ENCODE results near the gene LAMA2. TPM values are rescaled to one million over a fixed set of nuclear protein-coding genes. Genes with fewer than 3 reads are reported as not detected.

The LAMA2 gene
- polyA plus RNA-seq, 1 of the 3 experiments (the other 2 are of a cell fraction), result 0.92 TPM

GRCh38 chr6:129460221-129460620 is 577.3 kb downstream of the LAMA2 start:
- ChIA-PET POLR2A (no interaction called here), CTCF (no interaction called here)
- Histone ChIP-seq H3F3A (replicated peaks; ENCODE audit: insufficient read depth) (no peaks in the 10 kb centered on the region), H3K9ac (no peak overlapping the region), H3K27me3 (ENCODE audit: insufficient read depth) (no peaks in the 10 kb centered on the region), H2AFZ (ENCODE audit: low read depth) (no peak overlapping the region), H3K4me2 (no peak overlapping the region), H3K9me2 (no peaks in the 10 kb centered on the region), H4K20me1 (ENCODE audit: insufficient read depth) (no peaks in the 10 kb centered on the region), H3K27ac (ENCODE audit: low read depth in 2 of 2, low read length in 1 of 2) (no peak overlapping the region), H3K9me3 (no peaks in the 10 kb centered on the region), H3K4me1 (ENCODE audit: control insufficient read depth in 1 of 2, insufficient read depth in 2 of 2, low read depth in 1 of 2, low read length in 1 of 2) (no peaks in the 10 kb centered on the region), H3K36me3 (replicated peaks in 1 of 2; ENCODE audit: control insufficient read depth in 1 of 2, insufficient read depth in 2 of 2, low read length in 1 of 2) (peaks cover 0 to 3% of the 10 kb centered on the region in 2 experiments), H3K4me3 (ENCODE audit: low read depth in 2 of 2, low read length in 1 of 2) (no peak overlapping the region), H3K79me2 (ENCODE audit: insufficient read depth) (no peaks in the 10 kb centered on the region)
- no peak for DNase-seq
- WGBS (ENCODE audit: low lambda C conversion rate), result 32% methylated on average over 2 of the region's 2 CpGs
- TF ChIP-seq SMC3 (IDR thresholded peaks at IDR 0.05; ENCODE audit: low read depth, low read length) (no peak), MEF2A (IDR thresholded peaks at IDR 0.05; ENCODE audit: borderline replicate concordance, low read depth) (no peak), POLR2AphosphoS5 (IDR thresholded peaks at IDR 0.05; ENCODE audit: low read depth, low read length) (no peak), YY1 (IDR thresholded peaks at IDR 0.05; ENCODE audit: low read depth) (no peak), CTCF (IDR thresholded peaks at IDR 0.05) (no peak), FOSL2 (IDR thresholded peaks at IDR 0.05; ENCODE audit: borderline replicate concordance, low read depth) (no peak), EP300 (IDR thresholded peaks at IDR 0.05; ENCODE audit: borderline replicate concordance in 1 of 2, low read depth in 1 of 2, low read length in 1 of 2) (no peak), EZH2phosphoT487 (IDR thresholded peaks at IDR 0.05; ENCODE audit: borderline replicate concordance, low read depth) (no peak), USF2 (IDR thresholded peaks at IDR 0.05; ENCODE audit: borderline replicate concordance, low read depth, low read length) (no peak), CHD2 (IDR thresholded peaks at IDR 0.05; ENCODE audit: low read length, partially characterized antibody) (no peak), TEAD4 (IDR thresholded peaks at IDR 0.05; ENCODE audit: borderline replicate concordance, insufficient read depth) (no peak), RXRA (IDR thresholded peaks at IDR 0.05; ENCODE audit: borderline replicate concordance, low read depth) (no peak)

- DNase-seq, result no peak
- CTCF ChIA-PET, result no interaction called here
- WGBS (ENCODE audit: low lambda C conversion rate), result 56% methylated on average over 3 of the region's 3 CpGs
- no peaks in the 10 kb centered on the region for H3K27me3 ChIP-seq (ENCODE audit: insufficient read depth)
- no peak overlapping the region for H3K4me3 ChIP-seq (ENCODE audit: low read depth in 2 of 2, low read length in 1 of 2)
- POLR2A ChIA-PET, result no interaction called here
- H2AFZ ChIP-seq (ENCODE audit: low read depth), result no peak overlapping the region
- H3K4me1 ChIP-seq (ENCODE audit: control insufficient read depth in 1 of 2, insufficient read depth in 2 of 2, low read depth in 1 of 2, low read length in 1 of 2), result no peaks in the 10 kb centered on the region
- no peaks in the 10 kb centered on the region for H3F3A ChIP-seq (replicated peaks; ENCODE audit: insufficient read depth)
- no peak overlapping the region for H3K4me2 ChIP-seq
- no peak overlapping the region for H3K9ac ChIP-seq
- H3K9me3 ChIP-seq, result no peaks in the 10 kb centered on the region
- H3K27ac ChIP-seq (ENCODE audit: low read depth in 2 of 2, low read length in 1 of 2), result no peak overlapping the region
- peaks cover 0 to 8% of the 10 kb centered on the region in 2 experiments for H3K36me3 ChIP-seq (replicated peaks in 1 of 2; ENCODE audit: control insufficient read depth in 1 of 2, insufficient read depth in 2 of 2, low read length in 1 of 2)
- H3K9me2 ChIP-seq, result no peaks in the 10 kb centered on the region
- TF ChIP-seq CTCF (IDR thresholded peaks at IDR 0.05) (peak; percentile 25), NFIC (IDR thresholded peaks at IDR 0.05; ENCODE audit: borderline replicate concordance) (no peak)
- no peaks in the 10 kb centered on the region for H3K79me2 ChIP-seq (ENCODE audit: insufficient read depth)
- no peaks in the 10 kb centered on the region for H4K20me1 ChIP-seq (ENCODE audit: insufficient read depth)
Observed at GRCh38 chr6:129469070-129469662, 586.2 kb downstream of the LAMA2 start.

Data from SK-N-SH (cell line).